Muscle layer of colon (tissue), 2 donors: Measurements from ENCODE around the gene C10orf71.

Source experiments
- H3K27ac ChIP-seq: one replicate; pipeline ENCODE4 v1.7.0; 2013; ENCODE audit warnings: low read depth, mild to moderate bottlenecking, low read length, moderate library complexity
- H3K27me3 ChIP-seq, 2 donors: one replicate each; pipeline ENCODE4 v1.7.0; 2013; ENCODE audit warnings: low read length in 2 of 2, mild to moderate bottlenecking in 2 of 2; ENCODE audit not compliant: insufficient read depth in 2 of 2, control insufficient read depth in 1 of 2
- H3K36me3 ChIP-seq: one replicate; pipeline ENCODE4 v1.7.0; 2013; ENCODE audit warnings: mild to moderate bottlenecking, low read length; ENCODE audit not compliant: insufficient read depth
- H3K4me1 ChIP-seq: one replicate; pipeline ENCODE4 v1.7.0; 2013; ENCODE audit warnings: mild to moderate bottlenecking, low read length; ENCODE audit not compliant: insufficient read depth
- H3K4me3 ChIP-seq, 2 donors: one replicate each; pipeline ENCODE4 v1.7.0; 2013; ENCODE audit warnings: low read length in 2 of 2, low read depth in 1 of 2, mild to moderate bottlenecking in 1 of 2, moderate library complexity in 1 of 2
- H3K9ac ChIP-seq: one replicate; pipeline ENCODE4 v1.7.0; 2013; ENCODE audit warnings: low read length
- H3K9me3 ChIP-seq: one replicate; pipeline ENCODE4 v1.7.0; 2013; ENCODE audit warnings: mild to moderate bottlenecking, low read length
- donor health status: abdominal sarcoma.
- donor health status: Adenocarcinoma of cecum.

C10orf71 gene

DNA sequence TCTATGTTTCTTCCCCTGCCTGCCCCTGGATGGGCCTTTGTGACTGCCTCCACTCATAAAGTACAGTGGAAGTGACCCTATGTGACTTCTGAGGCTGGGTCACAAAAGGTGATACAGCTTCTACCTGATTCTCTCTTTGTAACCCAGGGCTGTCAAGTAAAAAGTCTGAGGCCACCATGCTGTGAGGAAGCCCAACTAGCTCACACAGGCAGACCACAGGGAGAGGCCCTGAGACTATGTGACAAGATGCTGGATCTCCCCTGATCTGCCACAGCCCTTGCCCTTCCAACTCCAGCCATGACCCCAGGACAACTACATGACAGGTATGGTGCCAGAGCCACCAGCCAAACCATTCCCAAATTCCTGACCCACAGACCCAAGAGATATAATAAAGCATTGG, 51.2 kb downstream of the C10orf71 start:
- no peaks in the 10 kb centered on the region for H3K36me3 ChIP-seq

DNA sequence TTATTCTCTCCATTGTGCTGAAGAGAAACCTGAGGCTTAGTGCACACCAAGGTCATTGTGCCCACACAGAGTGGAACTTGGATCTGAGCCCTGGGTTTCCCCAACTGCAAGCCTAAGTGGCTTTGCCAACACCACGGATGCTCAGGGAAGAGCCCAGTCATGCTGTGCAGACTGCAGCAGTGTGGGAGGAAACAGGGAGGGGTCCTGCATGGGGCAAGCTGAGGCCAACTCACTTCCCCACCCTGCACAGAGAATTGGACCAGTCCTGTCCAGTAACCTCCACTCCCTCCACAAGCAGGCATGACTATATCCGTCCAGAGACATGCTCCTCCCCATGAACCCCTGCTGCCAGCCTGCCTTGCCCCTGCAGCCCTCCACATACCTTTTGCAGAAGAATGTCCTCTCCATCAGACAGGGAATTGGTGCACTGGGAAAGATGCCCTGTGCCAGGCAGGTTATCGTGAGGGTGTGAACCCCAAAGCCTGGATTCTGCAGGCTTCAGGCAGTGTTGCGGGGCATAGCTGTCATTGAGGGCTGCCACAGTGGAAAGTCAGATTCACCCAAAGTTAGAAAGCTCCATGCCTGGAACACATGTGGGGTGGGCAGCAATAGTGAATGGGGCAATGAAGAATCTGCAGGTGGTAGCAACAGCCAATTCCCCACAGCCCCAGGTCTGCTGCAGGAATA, 52.0 kb downstream of the C10orf71 start:
- no peak overlapping the region for H3K27ac ChIP-seq
- no peaks in the 10 kb centered on the region for H3K27me3 ChIP-seq
- no peak overlapping the region for H3K9ac ChIP-seq
- H3K4me3 ChIP-seq: no peak overlapping the region
- no peaks in the 10 kb centered on the region for H3K9me3 ChIP-seq
- H3K36me3 ChIP-seq: no peaks in the 10 kb centered on the region
- H3K4me1 ChIP-seq: no peaks in the 10 kb centered on the region

More for the DNA sequence above, 51.2 kb downstream of the C10orf71 start:
- H3K4me3 ChIP-seq: no peak overlapping the region
- no peaks in the 10 kb centered on the region for H3K27me3 ChIP-seq
- H3K9ac ChIP-seq: no peak overlapping the region
- no peak overlapping the region for H3K27ac ChIP-seq
- H3K4me1 ChIP-seq: no peaks in the 10 kb centered on the region
- no peaks in the 10 kb centered on the region for H3K9me3 ChIP-seq

DNA sequence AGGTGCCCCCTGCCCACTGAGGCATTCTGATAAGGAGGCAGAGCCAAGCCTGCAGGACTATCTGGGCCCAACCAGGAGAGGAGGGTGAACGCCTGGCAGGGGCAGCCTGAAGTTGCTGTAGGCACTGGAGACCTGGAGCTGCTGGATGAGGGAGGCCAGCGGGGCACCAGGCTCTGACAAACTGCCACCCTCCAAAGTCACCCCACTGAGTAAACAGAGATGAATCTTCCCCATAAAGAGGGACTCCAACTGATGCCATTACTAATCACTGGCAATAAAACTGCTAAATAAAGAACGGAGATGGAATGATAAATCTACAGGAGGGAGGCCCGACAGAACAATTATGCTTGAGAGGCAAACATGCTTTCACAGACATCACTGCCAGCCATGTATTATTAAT, 52.7 kb downstream of the C10orf71 start:
- no peak overlapping the region for H3K27ac ChIP-seq
- H3K36me3 ChIP-seq: no peaks in the 10 kb centered on the region
- H3K4me1 ChIP-seq: no peaks in the 10 kb centered on the region
- no peak overlapping the region for H3K9ac ChIP-seq
- no peaks in the 10 kb centered on the region for H3K9me3 ChIP-seq
- H3K27me3 ChIP-seq: no peaks in the 10 kb centered on the region
- no peak overlapping the region for H3K4me3 ChIP-seq

DNA sequence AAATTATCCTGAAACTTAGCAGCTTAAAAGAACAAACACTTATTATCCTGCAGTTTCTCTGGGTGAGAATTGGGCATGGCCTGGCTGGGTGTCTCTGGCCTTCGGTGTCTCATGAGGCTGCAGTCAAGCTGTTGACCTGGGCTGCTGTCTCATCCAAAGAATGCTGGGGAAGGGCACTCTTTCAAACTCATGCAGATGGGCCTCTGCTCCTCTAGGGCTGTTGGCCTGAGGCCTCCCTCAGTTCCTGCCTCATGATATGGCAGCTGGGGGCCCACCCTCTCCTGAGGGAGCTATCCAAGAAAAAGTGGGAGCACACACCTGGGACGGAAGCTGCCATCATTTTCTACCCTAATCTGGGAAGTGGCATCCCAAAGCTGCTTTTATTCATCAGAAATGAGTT, 53.4 kb downstream of the C10orf71 start:
- Histone ChIP-seq H3K4me1 (no peaks in the 10 kb centered on the region), H3K9ac (no peak overlapping the region), H3K27me3 (no peaks in the 10 kb centered on the region), H3K27ac (no peak overlapping the region), H3K9me3 (no peaks in the 10 kb centered on the region), H3K4me3 (no peak overlapping the region), H3K36me3 (no peaks in the 10 kb centered on the region)

DNA sequence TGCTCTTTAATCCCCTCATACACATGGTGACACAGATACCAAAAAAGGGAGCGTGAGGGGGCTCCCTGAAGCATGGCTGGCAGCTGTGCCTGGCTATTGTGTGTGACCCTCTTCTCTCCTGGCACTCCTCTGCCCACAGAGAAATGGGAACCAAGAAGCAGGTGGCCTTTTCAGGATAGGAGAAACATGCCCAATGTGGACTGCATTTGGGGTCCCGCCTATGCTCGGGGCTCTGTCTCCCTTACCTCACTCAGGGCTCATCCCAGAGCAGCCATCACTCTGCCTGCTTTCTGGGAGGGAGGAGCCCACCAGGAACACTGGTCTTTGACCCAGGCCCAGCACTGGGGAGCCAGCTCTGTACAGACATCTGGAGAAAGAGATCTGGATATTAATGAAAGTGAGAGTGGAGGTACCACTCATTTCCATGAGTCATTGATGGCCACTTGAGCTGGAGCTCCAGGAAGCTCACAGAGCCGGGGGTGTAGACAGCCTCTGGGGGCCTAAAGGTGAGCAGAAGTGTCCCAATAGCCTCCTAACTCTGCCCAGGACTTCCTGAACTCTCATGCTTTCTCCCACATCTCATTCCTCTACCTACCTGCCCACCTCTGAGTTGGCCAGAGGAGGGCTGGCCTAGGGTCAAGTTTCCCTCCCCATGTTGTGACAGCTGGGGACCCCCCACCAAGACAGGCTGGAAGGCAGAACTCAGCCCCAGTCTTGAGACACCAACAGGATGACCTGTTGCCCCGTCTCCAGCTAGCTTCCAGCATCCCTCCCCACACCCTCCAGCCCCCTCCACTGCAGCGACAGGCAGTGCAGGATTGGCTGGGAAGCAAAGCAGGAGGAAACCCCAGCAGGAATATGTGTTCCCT, 54.3 kb downstream of the C10orf71 start:
- H3K9ac ChIP-seq: no peak overlapping the region

DNA sequence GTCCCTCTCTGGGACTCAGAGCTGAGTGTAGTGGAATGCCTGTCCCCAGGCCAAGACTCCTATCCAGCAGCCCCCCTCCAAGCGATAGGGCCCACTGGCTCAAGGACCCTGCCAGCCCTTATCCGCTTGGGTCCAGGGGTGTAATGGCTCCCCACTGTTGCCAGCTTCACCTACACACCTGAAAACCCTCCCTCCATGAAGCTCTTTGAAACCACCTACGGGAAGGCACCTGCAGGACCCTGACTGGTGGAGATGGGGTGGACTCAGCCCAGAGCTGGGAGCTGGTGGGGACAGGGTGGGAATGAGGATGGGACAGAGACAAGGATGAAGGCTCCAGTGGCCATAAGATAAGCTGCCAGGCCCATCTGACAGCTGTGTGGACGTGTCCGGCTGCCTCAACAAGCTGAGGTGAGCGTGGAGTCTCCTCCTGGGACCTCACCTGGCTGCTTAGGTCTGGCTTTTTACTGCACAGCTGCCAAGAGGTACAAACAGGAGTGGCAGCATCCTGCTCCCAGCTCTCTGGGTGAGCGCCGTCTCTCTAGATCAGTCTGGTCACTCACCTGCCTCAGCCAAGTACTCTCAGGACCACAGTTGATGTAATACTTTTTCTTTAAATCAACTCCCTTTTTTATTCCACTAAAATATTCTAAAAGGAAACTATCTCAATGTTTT, 55.1 kb downstream of the C10orf71 start:
- H3K4me1 ChIP-seq: no peaks in the 10 kb centered on the region
- no peak overlapping the region for H3K9ac ChIP-seq
- H3K27ac ChIP-seq: no peak overlapping the region
- no peaks in the 10 kb centered on the region for H3K27me3 ChIP-seq
- no peaks in the 10 kb centered on the region for H3K9me3 ChIP-seq
- no peak overlapping the region for H3K4me3 ChIP-seq
- no peaks in the 10 kb centered on the region for H3K36me3 ChIP-seq

More for the DNA sequence above, 54.3 kb downstream of the C10orf71 start:
- H3K27ac ChIP-seq: no peak overlapping the region
- no peaks in the 10 kb centered on the region for H3K27me3 ChIP-seq
- no peak overlapping the region for H3K4me3 ChIP-seq
- no peaks in the 10 kb centered on the region for H3K9me3 ChIP-seq
- H3K36me3 ChIP-seq: no peaks in the 10 kb centered on the region
- H3K4me1 ChIP-seq: no peaks in the 10 kb centered on the region

DNA sequence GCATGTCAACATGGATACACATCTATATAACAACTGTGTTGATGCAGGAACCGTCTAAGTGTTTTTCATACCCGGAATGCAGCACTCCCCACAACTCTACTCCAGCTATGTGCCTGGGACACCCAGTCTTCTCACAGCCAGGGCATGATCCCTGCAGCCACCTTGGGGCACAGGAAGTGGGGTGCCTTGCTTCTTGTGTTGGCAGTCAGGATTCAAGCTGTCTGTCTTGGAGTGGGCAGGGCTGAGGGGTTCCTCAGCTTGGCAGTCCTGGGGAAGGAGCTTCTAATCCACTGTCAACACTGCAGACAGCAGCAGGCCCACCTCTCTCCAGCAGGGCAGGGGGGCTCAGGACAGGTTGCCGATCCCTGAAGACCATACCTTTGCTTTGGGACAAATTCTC, 55.6 kb downstream of the C10orf71 start:
- H3K9me3 ChIP-seq: no peaks in the 10 kb centered on the region

DNA sequence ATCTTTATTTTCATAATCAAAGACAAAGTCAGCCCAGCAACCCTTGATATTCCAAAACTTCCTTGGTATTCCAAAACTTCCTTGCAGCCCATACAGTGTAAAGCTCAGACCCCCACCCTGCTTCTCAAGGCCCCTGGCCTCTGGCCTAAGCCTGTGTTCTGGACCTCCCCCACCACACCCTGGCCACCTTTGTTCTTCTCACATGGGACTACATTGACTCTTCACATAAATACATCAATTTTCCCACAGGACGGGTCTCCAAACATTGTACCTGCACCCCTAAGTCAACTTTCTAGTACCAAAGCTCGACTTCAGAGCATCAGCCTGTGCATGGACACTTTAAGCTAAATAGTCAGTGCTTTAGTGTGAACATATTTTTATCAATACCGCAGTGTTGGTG, 56.3 kb downstream of the C10orf71 start:
- no peak overlapping the region for H3K4me3 ChIP-seq
- no peaks in the 10 kb centered on the region for H3K36me3 ChIP-seq
- no peak overlapping the region for H3K27ac ChIP-seq
- H3K4me1 ChIP-seq: peaks cover 5% of the 10 kb centered on the region
- H3K9me3 ChIP-seq: no peaks in the 10 kb centered on the region
- H3K9ac ChIP-seq: no peak overlapping the region
- no peaks in the 10 kb centered on the region for H3K27me3 ChIP-seq

More for the DNA sequence above, 55.6 kb downstream of the C10orf71 start:
- H3K9ac ChIP-seq: no peak overlapping the region
- no peaks in the 10 kb centered on the region for H3K36me3 ChIP-seq
- H3K4me3 ChIP-seq: no peak overlapping the region
- no peaks in the 10 kb centered on the region for H3K4me1 ChIP-seq
- no peaks in the 10 kb centered on the region for H3K27me3 ChIP-seq
- no peak overlapping the region for H3K27ac ChIP-seq

DNA sequence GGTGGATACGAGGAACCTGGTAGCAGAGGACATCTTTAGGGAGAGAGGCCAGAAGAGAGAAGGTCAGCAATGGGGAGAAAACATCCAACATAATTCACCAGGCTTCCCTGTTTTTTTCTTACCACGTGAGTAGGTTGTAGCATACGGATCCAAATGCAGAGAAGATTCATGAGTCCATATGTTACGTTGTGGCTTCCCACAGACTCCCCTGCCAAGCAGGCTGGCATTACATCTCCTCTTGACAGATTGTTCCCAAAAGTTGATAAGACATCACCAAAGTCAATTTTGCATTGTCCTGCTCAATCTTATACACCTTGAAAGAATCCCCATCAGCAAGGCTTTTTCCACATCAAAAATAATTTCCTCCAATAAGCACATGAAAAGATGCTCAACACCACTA, 57.2 kb downstream of the C10orf71 start:
- H3K27ac ChIP-seq: no peak overlapping the region
- no peak overlapping the region for H3K9ac ChIP-seq
- no peaks in the 10 kb centered on the region for H3K9me3 ChIP-seq
- peaks cover 12% of the 10 kb centered on the region for H3K4me1 ChIP-seq
- no peaks in the 10 kb centered on the region for H3K36me3 ChIP-seq
- H3K4me3 ChIP-seq: no peak overlapping the region
- no peaks in the 10 kb centered on the region for H3K27me3 ChIP-seq

DNA sequence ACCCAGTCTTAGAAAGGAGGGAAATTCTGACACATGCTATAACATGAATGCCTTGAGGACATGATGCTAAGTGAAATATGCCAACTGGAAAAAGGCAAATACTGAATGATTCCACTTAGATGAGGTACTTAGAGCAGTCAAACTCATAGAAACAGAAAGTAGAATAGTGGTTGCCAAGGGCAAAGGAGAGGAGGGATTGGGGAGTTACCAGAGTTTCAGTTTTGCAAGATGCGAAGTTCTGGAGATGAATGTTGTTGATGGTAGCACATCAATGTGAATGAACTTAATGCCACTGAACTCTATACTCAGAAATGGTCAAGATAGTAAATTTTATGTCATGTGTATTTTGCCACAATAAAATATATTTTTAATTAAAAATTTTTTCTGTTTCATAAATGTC, 58.0 kb downstream of the C10orf71 start:
- H3K36me3 ChIP-seq: no peaks in the 10 kb centered on the region
- H3K9ac ChIP-seq: no peak overlapping the region

DNA sequence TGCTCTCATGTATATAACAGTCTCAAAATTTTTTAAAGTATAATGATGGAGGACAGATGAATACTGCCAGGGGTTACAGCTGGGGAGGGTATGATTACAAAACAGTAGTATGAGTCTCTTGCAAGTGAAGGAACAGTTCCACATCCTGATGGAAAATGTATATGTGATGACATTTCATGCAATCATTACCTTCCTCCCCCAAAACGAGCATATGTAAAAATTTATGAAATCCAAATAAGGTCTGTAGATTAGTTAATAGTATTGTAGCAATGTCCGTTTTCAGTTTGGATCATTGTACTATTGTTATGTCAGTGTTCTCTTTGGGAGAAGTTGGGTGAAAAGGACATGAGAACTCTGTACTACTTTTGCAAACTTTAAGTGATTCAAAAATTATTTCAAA, 58.9 kb downstream of the C10orf71 start:
- H3K4me1 ChIP-seq: peaks cover 12% of the 10 kb centered on the region
- no peaks in the 10 kb centered on the region for H3K36me3 ChIP-seq
- H3K27ac ChIP-seq: no peak overlapping the region
- H3K9me3 ChIP-seq: no peaks in the 10 kb centered on the region
- no peak overlapping the region for H3K4me3 ChIP-seq
- H3K9ac ChIP-seq: no peak overlapping the region
- no peaks in the 10 kb centered on the region for H3K27me3 ChIP-seq

More for the DNA sequence above, 58.0 kb downstream of the C10orf71 start:
- H3K4me1 ChIP-seq: peaks cover 12% of the 10 kb centered on the region
- no peak overlapping the region for H3K4me3 ChIP-seq
- H3K27ac ChIP-seq: no peak overlapping the region
- no peaks in the 10 kb centered on the region for H3K27me3 ChIP-seq
- no peaks in the 10 kb centered on the region for H3K9me3 ChIP-seq
